GM12864 (cell line): ENCODE measurements around the gene UCHL3.

Experiments
- DNase-seq: peaks from one replicate; pipeline ENCODE4 v3.0.0-alpha.2; 2011; ENCODE audit warnings: low read depth
- H3K4me3 ChIP-seq: 2 replicates; pipeline ENCODE4 v1.5.1; 2011; ENCODE audit warnings: mild to moderate bottlenecking, low read depth, low read length, control low read depth
- TF ChIP-seq, protein P1 (sequence below): IDR thresholded peaks from 2 replicates; pipeline ENCODE4 v1.5.1; 2011; ENCODE audit warnings: low read depth, mild to moderate bottlenecking, moderate library complexity, low read length, control low read depth, inconsistent platforms; ENCODE audit errors: missing control alignments

UCHL3 gene

GRCh38 chr13:75566658-75567057, 17.1 kb downstream of the UCHL3 start:
- no peak overlapping the region for H3K4me3 ChIP-seq
- TF ChIP-seq, protein P1, sequence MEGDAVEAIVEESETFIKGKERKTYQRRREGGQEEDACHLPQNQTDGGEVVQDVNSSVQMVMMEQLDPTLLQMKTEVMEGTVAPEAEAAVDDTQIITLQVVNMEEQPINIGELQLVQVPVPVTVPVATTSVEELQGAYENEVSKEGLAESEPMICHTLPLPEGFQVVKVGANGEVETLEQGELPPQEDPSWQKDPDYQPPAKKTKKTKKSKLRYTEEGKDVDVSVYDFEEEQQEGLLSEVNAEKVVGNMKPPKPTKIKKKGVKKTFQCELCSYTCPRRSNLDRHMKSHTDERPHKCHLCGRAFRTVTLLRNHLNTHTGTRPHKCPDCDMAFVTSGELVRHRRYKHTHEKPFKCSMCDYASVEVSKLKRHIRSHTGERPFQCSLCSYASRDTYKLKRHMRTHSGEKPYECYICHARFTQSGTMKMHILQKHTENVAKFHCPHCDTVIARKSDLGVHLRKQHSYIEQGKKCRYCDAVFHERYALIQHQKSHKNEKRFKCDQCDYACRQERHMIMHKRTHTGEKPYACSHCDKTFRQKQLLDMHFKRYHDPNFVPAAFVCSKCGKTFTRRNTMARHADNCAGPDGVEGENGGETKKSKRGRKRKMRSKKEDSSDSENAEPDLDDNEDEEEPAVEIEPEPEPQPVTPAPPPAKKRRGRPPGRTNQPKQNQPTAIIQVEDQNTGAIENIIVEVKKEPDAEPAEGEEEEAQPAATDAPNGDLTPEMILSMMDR = peak; percentile 15
- no peak for DNase-seq

DNA sequence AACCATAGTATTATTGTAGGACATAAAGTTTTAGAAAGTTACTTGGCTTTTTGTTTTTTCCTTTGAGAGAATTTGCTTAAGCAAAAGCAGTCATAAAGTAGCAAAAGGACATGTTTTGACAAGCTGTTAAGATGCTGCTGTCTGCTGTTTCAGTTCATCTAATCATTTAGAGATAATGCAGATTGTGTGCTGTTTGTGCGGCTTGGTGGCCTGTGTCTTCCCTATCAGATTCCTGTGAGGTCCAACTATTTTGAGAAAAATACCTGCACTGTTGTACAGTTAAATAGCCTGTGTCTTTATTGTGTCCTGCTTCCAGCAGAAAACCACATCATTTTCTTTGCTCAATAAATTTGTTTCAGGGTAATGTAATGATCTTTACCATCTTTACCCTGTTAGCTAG, 20.0 kb downstream of the UCHL3 start:
- no peak for DNase-seq
- H3K4me3 ChIP-seq = no peak overlapping the region
- TF ChIP-seq, protein P1 = no peak

GRCh38 chr13:75579529-75579928, 29.9 kb downstream of the UCHL3 start:
- no peak for DNase-seq
- no peak overlapping the region for H3K4me3 ChIP-seq
- TF ChIP-seq, protein P1 = no peak

DNA sequence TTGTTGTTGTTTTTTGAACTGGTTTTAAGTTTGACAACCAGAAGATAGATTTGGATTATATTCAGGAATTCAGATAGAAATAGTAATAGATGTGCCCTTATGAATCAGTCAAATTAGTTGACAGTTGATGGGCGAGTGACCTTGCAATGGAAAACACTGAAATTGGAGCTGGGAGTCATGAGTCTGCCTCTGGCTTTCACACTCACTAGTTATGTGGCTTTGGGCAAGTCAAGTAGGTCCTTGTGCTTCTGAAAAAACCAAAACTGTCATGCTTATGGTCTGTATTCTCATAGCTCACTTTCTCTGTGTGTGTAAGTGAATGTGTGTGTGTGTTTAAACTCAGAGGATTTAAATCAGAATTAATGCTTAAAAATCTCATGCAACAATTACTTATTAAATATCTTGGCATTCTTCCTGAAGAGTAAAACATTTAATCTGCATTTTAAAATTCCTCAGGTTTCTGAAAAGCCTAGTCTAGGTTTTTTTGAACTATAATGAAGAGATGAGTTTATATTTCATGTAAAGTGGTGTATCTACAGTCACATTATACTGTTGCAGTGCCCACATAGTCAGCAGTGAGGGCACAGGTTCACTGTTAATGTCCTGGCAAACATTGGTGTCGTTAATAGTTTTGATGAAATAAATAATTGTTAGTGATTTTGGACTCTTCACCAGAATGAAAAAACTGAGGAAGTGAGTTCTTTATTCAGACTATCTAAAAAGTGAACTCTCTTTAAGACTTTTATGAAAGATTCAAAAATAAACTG, 32.5 kb downstream of the UCHL3 start:
- TF ChIP-seq, protein P1 = no peak
- no peak for DNase-seq
- H3K4me3 ChIP-seq = no peak overlapping the region

DNA sequence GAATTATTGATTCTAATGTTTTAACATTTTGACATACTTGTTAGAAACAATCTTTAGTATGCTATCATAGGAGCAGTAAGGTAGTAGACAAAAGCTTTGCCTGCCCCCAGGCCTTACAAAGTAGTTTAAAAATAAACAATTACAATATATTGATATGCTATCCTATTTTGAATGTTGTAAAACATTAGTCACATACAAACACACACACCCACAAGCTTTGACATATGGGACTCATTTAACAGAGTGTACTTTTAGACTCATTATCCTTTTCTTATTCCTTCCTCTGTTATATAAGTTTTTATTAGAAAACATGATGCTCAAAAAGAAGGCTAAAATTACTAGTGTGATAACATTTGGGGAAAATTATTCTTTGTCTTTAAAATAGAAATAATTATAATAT, 33.5 kb downstream of the UCHL3 start:
- H3K4me3 ChIP-seq = no peak overlapping the region
- no peak for DNase-seq
- TF ChIP-seq, protein P1 = no peak

- no peak for DNase-seq
- TF ChIP-seq, protein P1 = no peak
- H3K4me3 ChIP-seq = no peak overlapping the region
Measured at GRCh38 chr13:75585153-75585552, 35.6 kb downstream of the UCHL3 start.

DNA sequence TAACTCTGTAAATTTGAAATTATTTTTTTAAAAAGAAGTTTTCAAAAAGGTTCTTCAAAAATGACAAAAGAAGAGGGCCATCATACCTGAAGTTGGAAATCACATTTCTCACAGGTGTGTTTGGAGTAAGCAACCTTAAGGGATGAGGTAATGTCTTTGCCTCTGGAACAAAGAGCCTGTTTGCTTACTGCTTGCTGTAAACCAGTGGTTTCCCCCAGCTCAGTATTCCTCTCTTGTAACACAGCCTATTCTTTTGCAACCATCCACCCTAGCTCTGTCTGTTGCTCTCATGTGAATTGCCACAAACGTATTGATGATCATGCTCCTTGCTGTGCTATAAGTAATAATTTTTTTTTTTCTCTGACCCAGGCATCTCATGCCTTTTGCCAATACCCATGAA, 38.1 kb downstream of the UCHL3 start:
- DNase-seq = no peak
- TF ChIP-seq, protein P1 = no peak

More for the DNA sequence above, 38.1 kb downstream of the UCHL3 start:
- no peak overlapping the region for H3K4me3 ChIP-seq
